NCI-H187 (cell line): ENCODE results near the gene AGO1.

Source experiments
- DNase-seq, 2 experiments: peaks; one replicate each; lab custom pipeline; 2025; lab: John Stamatoyannopoulos, UW

The AGO1 gene

DNA sequence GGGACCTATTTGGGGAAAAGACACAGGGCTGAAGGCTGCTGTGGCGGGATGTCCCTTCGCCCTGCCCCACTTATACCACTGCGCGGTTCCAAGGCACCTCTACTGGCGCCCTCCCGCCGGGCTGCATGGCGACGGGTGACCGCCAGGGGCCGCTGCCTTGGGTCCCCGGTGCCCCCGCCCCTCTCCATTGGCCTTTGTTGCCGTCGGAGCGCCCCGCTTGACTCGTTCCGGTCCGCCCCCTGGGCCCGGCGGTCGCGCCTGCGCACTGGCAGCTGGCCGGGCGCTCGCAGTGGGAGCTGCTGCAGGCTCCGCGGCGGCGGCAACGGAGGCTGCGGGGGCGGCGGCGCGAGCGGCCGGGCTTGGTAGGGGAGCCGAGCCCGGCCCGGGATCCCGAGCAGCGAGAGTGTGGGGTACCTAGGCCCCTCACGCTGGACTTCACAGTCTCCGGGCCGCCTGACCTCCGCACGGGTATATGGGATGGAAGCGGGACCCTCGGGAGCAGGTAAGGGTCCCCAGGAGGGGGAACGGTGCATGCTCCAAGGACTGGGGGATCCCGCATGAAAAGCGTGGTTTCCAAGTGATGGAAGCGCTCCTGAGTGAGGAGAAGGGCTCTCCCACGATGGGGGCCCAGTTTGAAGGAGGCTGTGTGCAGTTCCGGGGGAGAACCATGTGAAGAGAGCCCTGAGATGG, at the start of gene AGO1:
Gene AGO1 (plus strand): TSS at position 265 of the 690 bp plus-strand sequence. CDS start 213 bp downstream, at position 478.
- DNase-seq, result peak; percentile 75 to 81

DNA sequence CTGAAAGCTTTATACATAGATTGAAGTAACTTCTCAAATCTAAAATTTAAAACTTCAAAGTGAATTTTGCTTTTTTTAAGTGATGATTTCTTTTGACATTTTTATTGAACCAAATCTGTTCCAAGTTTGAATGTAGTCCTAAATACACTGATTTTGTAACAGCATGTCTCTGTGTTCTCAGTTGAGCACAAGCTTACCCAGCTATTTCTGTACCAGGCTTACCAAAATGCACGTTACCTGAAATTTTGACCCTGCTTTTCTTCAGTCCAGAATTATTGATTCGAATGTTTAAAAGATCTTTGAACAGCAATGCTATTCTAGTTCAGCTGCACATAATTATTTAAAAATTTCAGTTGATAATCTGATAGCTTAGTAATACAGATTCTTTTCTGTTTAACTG, 49.6 kb upstream of the AGO1 start:
- no peak for DNase-seq

DNA sequence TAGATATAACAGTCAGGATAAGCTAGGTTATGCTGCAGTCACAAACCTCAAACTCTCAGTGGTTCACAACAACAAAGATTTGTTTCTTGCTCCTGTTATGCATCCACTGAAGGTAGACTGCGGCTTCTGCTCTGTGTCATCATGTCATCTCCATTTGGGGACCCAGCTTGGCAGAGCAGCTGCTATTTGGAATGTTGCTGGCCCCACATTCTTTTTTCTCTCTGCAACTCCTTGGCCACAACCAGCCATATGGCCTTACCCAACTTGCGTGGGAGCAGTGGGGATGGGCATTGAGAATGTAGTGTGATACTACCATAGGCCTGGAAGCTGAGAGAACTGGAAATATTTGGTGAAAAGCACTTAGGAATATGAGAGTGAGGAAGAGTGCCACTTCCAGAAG, 48.8 kb upstream of the AGO1 start:
- DNase-seq, result no peak

DNA sequence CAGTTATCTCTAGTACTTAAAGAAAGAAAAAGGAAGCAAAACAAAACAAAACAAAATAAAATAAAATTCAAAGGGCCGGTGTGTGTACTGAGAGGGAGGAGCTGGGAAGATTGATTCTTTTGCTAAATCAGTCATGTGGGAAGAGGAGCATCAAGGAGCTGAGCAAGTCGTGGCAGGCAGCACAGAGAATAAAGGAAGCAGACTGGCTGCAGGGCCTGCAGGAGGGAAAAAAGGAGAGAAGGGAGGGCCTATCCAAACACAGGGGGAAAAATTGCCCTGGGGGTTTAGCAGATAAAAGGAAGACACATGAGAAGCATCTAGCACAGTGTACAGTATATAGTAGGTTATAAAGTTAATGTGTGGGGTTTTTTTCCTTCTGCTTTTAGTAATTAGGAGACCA, 47.6 kb upstream of the AGO1 start:
- no peak for DNase-seq

DNA sequence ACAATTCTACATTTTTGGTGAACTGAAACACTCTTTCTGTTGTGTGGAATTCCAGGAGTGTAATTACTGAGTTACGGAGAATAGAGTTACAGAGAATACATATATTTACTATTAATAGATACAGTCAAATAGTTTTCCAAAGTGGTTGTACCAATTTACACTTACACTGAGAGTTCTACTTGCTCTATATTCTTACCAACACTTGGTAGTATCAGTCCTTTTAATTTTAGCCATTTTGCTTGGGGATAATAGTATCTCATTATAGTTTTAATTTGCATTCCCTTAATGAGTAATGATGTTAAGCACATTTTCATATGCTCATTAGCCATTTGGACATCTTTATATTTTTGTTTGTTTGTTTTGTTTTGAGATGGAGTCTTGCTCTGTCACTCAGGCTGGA, 46.3 kb upstream of the AGO1 start:
- no peak for DNase-seq

DNA sequence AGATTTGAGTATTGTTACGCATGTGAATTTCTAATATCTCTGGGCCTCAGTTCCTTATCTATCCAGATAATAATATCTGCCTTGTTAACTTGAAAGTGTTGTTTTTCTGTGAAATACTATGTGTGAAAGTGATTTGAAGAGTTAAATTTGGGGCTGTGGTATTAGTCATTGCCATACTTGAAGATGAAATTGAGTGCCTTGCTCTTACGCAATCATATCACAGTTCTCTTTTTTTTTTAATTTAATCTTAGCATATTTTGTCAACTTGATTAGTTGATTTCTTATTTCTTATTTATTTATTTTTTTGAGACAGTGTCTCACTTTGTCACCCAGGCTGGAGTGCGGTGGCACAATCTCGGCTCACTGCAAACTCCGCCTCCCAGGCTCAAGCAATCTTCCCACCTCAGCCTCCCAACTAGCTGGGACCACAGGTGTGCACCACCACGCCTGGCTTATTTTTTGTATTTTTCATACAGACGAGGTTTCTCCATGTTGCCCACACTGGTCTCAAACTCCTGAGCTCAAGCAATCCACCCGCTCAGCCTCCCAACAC, 44.2 kb upstream of the AGO1 start:
- DNase-seq, result no peak

DNA sequence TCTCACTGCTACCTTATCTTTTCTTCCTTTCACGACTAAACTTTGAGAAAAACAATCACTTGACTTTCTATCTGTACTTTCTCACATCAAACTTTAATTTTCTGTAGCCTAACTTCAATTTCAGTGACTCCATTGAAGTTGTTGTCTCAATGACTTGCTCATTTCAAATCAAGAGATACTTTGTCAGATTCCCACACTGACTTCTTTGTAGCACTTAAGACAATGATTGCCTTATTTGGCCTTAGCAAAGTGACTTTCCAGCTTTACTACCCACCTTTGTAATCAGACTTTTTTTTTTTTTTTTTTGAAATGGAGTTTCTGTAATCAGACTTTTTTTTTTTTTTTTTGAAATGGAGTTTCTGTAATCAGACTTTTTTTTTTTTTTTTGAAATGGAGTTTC, 38.2 kb upstream of the AGO1 start:
- DNase-seq, result no peak

DNA sequence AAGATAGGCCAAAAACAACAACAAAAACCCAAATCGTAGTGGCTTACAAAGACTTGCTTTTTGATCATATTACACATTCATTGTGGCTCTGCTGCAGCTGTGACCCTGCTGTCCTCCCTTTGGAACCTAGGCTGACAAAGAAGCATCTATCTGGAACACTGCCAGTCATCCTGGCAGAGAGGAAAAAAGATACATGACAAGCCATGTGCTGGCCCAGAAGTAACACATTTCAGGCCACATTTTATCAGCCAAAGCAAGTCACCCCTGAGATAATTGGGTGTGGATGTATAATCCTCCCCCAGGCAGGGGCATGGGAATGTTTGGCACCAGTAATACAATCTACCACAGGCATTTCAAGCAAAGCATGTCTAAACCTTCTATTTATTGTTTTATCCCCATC, 37.2 kb upstream of the AGO1 start:
- no peak for DNase-seq

DNA sequence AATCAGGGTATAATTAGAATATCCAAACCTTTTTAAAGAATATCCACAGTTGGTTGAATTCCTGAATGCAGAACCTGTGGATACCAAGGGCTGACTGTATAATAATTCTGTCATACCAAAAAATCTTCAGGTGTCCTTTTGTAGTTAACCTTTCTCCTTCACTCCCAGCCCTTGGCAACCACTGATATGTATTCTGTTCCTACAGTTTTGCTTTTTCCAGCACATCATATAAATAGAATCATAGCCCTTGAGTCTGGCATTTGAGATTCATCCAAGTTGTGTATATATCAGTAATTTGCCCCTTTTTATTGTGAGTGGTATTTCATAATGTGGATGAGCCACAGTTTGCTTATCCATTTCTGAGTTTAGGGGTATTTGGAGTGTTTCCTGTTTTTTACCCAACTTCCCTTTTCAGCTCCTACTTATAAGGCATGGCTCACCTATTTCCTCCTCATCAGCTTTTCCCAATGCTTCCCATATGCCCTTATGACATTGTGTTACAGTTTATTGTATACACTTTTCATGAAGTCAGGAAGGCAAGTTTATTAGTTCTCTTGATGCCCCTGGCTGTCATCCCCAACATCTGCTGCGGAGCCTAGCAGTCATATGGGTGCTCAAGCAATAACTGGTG, 35.0 kb upstream of the AGO1 start:
- no peak for DNase-seq

DNA sequence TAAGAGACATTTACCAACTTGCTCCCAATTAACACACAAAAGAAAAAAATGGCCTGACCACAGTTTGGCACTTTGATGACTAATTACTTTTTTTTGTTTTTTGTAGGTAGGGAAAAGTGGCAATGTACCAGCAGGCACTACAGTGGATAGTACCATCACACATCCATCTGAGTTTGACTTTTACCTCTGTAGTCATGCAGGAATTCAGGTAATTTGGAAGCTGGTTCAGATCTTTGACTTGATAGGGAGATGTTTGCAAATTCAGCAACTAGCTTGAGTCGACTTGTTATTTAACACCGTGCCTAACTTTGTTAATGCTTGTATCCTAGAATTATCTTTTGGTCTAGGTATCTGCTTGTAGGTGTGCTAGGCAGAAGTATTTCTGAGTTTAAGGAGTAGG, 33.0 kb upstream of the AGO1 start:
- DNase-seq, result no peak

DNA sequence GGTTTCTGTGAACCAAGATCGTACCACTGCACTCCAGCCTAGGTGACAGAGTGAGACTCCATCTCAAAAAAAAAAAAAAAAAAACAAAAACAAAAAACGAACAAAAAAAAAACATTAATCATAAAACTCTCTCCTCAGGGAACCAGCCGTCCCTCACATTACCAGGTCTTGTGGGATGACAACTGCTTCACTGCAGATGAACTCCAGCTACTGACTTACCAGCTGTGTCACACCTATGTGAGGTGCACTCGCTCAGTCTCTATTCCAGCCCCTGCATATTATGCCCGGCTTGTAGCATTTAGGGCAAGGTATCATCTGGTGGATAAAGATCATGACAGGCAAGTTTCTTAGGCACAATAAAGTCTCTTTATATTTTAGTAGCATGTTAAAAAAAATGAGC, 32.3 kb upstream of the AGO1 start:
- DNase-seq, result no peak

DNA sequence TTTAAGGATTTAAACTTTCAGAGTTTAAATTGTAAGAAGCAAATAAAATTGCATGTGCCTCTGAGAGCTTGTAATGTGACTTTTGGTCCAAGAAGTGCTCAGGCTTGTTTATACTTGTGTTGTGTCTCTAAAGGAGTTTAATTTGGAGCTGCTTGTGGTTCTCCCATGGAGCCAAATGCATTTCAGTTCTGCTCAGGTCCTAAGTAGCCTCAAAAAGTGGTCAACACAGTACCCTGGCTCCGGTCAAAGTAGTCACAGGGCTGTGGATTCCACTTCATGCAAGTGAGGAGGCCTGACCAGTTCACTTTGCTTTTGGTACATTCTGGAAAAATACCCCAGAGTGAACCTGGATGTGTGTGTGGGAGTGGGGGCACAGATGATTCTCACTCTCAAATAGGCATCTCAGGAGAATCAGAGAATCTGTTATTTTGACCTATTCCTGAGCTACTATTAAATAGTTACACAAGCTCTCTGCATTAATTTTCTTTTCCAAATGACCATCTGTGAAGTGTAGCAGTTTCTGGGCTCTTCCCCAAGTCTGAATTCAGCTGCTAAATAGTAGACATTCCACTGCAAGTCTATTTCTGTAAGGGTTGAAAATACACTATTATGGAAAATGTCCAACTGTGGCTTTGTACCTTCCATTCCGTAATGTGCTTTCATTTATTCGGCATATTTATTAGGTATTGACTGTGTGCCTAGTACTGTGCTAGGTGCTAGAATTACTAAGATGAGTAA, 31.7 kb upstream of the AGO1 start:
- no peak for DNase-seq

DNA sequence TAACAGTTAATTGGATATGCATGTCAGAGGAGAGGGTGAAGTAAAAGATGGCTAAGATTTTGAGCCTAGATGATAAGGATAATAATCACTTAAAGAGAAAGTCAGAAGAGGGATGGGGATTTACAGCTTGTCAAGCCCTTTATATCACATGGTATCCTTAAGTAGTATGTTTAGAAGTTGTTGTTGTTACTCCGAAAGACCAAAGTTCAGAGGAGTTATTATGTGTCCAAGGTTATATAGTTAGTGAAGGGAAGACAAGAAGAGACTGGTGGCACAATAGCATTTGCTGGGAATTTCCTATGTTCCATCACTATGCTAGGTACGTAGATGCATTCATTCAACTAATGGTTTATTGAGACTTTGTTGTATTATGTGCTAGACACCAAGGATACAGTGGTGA, 30.8 kb upstream of the AGO1 start:
- no peak for DNase-seq

DNA sequence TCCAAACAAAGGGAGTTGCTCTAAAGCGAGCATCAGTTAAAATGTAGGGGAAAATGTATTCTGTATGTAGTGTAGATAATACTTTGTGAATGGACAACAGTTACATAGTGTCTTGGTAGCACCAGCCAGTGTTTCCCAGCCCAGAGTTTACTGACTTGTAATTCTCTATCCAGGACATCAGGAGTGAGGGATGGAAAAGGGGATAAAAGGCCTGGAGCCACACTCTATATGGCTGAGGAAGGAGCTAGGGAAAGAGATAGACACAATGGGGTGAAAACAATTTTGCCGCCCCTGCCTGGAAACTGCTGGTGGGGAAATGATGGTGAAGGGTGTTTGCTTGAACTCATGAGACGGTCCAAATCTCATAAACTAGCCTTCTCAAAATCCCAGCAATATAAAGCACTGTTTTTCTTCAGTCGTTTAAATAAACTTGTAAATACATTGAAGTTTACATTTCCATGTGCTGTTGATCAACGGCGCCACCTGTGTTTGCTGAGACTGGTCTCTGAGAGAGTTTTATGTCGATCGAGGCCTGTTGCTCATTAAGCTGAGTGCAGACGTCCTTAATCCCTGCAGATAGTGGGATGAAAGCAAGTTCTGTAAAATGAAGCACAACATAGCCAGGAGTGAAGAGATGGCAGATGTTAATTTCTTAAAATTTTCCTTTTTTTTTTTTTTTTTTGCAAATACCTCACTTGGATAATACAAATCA, 27.9 kb upstream of the AGO1 start:
- no peak for DNase-seq

DNA sequence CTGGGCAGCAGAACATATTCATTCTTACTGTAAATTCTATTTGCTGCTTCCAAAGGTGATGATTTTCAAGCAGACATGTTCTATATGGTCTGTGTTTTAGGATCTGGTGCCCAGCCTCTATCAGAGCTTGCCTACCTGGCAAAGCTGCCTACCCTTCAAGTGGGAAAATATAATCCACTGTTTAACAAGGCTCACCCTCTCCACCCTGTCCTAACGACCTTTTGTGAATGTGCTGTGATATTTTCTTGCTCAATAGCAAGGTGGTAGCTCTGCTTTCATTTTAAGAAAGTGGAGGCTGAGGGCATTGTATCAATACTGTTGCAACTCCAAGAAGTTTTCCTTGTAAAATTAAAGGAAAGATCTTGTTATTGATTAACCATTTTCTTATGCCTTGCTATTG, 26.0 kb upstream of the AGO1 start:
- DNase-seq, result no peak

DNA sequence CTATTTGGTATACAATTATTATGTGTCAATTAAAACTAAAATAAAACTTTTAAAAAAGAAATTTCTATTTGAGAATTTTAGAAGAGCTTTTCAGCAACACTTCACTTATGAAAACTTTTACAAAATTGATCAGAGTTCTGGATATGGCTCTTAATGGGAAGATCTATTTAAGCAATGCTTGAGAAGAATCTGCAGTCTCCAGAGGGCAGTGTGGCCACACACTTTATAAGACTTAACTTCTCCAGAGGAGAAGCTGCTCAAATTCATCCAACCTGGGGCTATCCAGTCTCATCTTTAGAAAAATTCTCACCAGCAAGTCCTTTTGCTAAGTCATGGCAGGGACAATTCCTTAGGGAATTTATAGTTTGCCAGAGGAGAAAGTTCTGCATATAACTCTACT, 25.2 kb upstream of the AGO1 start:
- DNase-seq, result no peak

DNA sequence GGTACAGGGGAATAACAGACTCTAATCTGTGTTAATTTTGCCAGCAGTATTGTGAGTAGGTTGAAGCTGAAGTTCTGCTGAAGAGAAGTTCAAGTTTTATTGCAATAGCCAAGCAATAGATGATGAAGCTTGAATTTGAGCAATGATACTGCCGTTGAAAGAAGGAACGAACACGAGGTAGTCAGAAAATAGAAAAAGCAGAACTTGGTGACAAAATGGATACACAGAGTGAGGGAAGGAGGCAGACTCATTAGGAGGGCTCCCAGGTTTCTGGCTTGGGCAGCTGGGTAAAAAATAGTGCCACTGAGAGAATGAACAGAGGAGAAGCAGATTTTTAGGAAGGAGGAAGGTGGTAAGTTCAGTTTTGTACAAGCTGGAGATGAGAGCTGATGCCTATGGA, 22.3 kb upstream of the AGO1 start:
- DNase-seq, result no peak

DNA sequence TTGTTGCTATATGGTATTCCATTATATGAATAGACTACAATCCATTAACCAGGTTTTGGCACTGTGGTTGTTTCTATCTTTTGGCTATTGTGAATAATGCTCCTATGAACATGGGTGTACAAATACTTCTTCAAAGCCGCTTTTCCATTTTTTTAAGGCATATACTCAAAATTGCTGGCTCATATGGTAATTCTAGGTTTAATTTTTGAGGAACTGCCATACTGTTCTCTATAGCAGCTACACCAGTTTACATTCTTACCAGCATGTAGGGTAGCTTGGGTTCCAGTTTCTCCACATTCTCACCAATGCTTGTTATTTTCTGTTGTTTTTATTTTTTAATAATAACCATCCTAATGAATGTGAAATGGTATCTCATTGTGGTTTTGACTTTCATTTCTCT, 19.9 kb upstream of the AGO1 start:
- DNase-seq, result no peak

DNA sequence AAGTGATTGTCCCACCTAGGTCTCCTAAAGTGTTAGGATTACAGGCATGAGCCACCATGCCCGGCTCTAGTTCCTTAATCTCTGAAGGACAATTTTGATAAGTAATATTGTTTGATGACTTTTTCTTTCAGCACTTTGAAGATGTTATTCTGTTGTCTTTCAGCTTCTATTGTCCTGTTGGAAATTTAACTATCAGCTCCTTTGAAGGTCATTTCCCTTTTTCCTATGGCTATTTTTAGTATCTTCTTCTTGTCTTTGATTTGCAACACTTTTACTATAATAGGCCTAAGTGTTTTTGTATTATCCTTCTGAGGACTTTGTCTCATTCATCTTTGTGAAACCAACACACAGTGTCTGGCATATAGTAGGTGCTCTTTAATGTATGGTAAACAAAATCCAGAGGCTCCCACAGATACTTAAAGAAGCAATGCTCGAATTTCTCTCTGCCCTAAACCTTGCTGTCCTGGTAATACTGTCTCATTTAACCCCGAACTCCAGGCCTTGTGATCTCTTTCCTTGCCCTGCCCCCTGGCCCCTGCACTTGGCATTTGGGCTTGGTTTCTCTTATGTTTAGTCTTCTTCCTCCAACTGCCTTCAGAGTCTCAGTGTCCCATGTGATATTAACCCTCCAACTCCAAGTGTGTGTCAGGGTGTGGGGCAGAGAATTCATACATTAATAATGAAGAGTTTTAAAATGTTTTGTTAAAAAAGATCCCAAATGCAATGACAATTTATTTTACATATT, 19.0 kb upstream of the AGO1 start:
- no peak for DNase-seq

DNA sequence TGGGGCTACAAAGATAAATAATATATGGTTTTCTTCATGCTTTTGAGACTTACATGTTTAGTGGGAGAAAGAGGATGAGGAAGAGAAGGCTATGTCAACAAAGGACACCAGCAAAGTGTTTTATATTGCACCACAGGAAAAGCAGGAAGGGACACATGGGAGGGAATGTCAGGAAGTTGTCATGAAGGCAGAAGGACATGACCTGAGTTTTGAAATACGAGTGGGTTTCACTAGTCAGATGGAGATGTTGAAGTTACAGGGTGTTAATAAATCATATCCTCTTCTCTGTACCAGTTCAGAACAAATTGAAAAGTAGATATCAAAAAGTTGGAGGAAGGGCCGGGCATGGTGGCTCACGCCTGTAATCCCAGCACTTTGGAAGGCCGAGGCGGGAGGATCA, 18.2 kb upstream of the AGO1 start:
- DNase-seq, result no peak

DNA sequence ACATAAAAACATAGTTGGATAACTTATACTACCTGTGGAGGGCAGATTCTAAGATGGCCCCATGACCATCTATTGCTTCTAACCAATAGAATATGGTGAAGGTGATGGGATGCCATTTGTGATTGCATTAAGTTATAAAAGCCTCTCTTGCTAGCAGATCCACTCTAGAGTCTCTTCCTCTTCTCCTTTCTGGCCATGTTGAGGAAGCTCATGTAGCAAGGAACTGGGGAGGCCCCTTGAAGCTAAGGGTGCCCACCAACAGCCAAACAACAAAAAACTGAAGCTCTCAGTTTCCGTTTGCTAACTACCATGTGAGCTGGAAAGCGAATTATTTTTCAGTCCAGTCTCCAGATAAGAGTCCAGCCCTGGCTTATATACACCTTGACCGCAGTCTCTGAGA, 16.0 kb upstream of the AGO1 start:
- DNase-seq, result no peak
